GM18519 (cell line): ENCODE results near the gene REN.

ENCODE experiments used
- ATAC-seq: cut with Tn5 transposase; IDR thresholded peaks from one replicate; pipeline ENCODE4 v1.9.1; 2021; ENCODE audit warnings: mild to moderate bottlenecking, moderate library complexity; ENCODE audit not compliant: unreplicated experiment, low FRiP score

Gene REN

GRCh38 chr1:204139088-204139487 is 27.0 kb downstream of the REN start:
- no peak for ATAC-seq

GRCh38 chr1:204136814-204137213 is 29.3 kb downstream of the REN start:
- ATAC-seq = no peak

DNA sequence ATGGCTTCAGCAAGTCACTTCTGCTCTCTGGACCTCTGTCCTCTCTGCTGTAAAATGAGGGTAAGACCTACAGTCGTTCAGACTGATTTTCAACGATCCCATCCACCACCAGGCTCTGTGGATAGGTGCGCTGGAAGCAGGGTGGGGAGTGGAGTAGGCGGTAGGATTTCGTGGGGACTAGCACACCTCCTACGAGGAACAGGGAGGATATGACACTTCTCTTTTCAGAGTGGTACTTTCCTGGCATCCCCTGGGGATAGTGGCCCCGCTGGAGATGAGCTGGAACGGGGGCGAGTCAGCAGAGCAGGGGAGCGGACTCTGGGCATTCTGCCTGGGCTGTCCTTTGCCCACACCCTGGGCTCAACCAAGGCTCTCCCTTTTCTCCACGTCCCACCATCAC is 32.0 kb downstream of the REN start:
- ATAC-seq = no peak

GRCh38 chr1:204132718-204133117 is 33.4 kb downstream of the REN start:
- no peak for ATAC-seq

- no peak for ATAC-seq
Measured at GRCh38 chr1:204131978-204132377, 34.2 kb downstream of the REN start.

GRCh38 chr1:204130981-204131892 is 34.9 kb downstream of the REN start:
- ATAC-seq = no peak

- ATAC-seq = no peak
Measured at GRCh38 chr1:204130178-204130577, 36.0 kb downstream of the REN start.

DNA sequence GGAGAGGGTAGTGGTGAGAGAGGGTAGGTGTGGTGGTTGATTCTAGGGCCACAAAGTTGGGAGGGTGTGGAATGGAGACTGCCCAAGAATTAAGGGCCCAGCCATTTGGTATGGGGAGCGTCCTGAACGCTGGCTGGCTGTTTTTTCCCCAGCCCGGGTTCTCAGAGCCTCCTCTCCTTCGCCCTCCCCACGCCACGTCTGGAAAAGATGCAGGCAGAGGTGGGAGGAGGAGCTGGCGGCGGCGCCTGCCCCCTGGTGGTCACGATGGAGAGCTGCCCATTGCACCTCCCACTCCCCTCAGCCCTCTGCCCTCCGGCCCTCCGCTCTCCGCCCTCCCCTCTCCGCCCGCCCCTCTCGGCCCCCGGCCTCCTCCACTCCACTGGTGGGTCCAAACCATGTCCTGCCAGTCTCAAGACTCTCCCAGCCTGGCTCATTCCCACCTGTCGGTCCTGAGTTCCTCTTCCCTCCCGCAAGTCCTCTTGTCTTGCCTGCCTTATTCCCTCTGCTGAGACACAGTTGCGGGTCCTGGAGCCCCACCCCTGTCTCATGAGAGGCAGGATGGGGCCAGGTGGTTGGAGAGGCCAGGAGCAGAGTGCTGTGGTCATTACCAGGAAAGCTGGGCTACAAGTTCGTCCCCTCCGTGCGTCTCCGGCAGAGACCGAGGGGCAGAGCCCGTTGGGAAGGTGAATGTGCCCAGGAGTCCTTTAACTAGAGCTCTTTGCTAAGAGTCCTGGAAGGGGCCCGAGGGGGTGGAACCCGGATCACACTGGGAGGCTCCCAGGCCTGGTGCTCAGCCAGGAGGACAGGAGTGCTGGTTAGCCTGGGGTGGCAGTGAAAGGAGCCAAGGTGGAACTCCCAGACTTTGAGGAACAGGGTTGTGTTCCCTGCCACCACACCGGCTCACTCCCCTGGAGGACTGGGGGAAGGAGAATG is 36.9 kb downstream of the REN start:
- no peak for ATAC-seq

- ATAC-seq = no peak
Measured at GRCh38 chr1:204128464-204128963, 37.6 kb downstream of the REN start.

DNA sequence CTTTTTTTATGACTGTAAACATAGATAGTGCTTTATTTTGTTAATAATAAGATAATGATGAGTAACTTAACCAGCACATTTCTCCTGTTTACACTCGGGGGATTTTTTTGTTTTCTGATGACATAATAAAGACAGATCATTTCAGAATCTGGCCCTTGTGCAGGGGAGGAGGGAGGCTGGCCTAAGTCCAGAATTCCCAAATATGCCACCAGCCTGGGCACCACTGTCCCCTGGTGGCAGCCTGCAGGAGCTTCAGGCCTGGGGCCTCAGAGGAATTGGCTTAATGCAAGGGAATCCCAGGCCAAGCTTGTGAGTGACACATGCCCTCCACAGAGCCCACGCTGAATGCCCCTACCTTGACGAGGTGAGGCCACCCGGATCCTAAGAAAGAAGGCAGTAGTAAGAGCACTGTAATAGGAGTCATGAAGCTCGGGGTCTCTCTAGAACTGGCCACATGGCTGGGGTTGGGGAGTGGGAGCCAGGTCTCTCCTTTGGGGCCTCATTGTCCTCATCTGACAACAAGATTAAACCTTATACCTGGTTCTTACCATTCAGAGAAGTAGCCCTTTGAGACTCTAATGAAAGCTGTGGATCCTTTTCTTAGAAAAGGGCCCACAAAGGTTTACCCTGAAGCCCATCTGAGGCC is 38.4 kb downstream of the REN start:
- ATAC-seq = no peak

DNA sequence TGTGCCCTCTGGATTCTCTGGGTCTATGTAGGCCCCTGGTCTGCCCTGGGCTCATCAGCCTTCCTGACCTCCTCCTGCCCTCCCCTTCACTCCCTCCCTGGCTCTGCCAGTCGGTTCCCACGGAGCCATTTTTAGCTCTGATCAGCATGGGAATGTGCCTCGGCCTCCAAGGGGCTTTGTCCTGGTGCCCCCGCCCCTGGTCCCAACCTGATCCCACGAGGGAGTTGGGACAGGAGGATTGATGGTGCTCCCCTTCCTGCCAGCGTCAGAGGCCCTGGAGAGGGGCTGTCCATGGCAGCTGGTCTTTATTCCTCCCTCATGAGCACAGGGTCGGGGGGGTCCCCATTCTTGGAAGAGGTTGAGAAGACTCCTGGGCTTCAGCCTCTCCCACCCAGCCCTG is 39.2 kb downstream of the REN start:
- ATAC-seq = no peak

GRCh38 chr1:204126386-204126785 is 39.8 kb downstream of the REN start:
- ATAC-seq = no peak

DNA sequence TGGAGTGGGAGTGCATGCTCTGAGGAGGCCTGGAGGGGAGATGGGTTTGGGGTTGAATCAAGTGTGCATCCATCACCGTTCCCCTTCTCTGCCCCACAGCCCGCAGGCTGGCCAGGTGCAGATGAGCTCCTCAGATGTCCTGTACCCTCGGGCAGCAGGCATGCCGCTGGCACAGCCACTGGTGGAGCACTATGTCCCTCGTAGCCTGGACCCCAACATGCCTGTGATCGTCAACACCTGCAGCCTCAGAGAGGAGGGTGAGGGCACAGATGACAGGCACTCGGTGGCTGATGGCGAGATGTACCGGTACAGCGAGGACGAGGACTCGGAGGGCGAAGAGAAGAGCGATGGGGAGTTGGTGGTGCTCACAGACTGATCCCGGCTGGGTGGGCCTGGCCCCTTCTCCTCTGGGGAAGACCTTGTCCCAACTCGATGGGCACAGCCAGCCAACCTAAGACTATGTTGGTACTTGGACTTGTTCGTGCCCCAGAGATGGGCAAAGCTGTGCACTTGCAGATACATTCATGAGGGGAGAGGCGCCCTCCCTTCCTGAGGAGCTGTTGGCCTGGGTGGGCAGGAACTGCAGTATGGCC is 40.3 kb downstream of the REN start:
- no peak for ATAC-seq

DNA sequence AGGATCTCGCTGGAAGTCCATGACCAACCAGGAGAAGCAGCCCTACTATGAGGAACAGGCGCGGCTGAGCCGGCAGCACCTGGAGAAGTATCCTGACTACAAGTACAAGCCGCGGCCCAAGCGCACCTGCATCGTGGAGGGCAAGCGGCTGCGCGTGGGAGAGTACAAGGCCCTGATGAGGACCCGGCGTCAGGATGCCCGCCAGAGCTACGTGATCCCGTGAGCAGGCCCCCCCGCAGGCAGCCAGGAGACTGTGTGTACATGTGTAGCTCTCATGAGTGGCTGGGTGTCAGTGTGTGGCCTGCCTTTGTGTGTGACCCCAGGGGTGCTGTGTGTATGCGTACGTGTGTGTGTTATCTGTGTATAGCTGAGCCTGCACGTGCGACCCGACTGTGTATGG is 41.5 kb downstream of the REN start:
- no peak for ATAC-seq

- ATAC-seq = no peak
Measured at GRCh38 chr1:204123376-204123775, 42.8 kb downstream of the REN start.

- ATAC-seq = no peak
Measured at GRCh38 chr1:204121840-204122555, 44.1 kb downstream of the REN start.

DNA sequence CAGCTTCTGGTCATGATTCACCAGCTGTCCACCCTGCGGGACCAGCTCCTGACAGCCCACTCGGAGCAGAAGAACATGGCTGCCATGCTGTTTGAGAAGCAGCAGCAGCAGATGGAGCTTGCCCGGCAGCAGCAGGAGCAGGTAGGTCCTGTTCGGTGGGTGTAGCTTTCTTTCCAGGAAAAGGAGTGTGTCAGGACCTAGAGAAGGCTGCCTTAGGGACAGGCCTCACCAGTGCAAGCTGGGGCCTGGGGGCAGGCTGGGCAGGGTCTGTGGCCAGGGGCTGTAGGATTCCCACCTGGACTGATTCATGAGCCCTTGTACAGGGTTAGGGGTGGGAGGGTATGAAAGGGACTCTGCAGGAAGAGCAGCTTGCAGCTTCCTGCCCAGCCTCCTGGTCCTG is 49.6 kb downstream of the REN start:
- no peak for ATAC-seq

- ATAC-seq = no peak
Measured at GRCh38 chr1:204115116-204115515, 51.0 kb downstream of the REN start.

- no peak for ATAC-seq
Measured at GRCh38 chr1:204114606-204115005, 51.5 kb downstream of the REN start.

DNA sequence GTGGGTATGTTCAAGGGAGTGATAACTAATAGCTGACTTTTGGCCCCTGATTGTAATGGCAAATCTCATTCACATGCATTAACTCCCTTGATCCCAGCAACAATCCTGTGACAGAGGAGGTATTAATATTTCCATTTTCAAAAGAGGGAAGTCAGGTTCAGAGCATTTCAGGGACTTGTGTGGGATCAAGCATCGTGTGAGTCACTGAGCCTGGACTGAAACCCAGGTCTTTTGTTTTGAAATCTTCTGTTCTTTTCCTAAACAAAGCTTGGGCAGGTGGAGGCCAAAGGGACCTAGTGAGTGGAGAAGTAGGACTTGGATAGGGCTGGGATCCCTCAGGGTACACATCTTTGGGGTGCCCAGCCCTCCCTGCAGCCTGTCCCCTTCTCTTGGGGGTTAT is 52.2 kb downstream of the REN start:
- ATAC-seq = no peak
